Prostate gland (tissue), 2 donors: Measurements from ENCODE around the gene OSBPL2. TPM values are rescaled to one million over a fixed set of nuclear protein-coding genes. Genes with fewer than 3 reads are reported as not detected.

ENCODE experiments used
- DNase-seq: peaks from one replicate; pipeline ENCODE4 v3.0.0-alpha.2; 2019; ENCODE audit warnings: low spot score
- H3K27ac ChIP-seq, 2 donors: fragments of 200-600 bp; sonication (generic); 2 replicates each; pipeline ENCODE4 v1.5.1; 2017 to 2019
- H3K27me3 ChIP-seq: fragments of 200-600 bp; sonication (generic); replicated peaks from 2 replicates; pipeline ENCODE4 v1.5.1; 2019; ENCODE audit not compliant: insufficient read depth
- H3K36me3 ChIP-seq, 2 donors: fragments of 200-600 bp; sonication (generic); 1 replicate in 1 of 2; 2 replicates in 1 of 2; pipeline versions ENCODE4 v1.5.1 to v1.8.1; 2017 to 2019
- H3K4me1 ChIP-seq: fragments of 200-600 bp; sonication (generic); replicated peaks from 2 replicates; pipeline ENCODE4 v1.5.1; 2019
- H3K4me3 ChIP-seq, 2 donors: fragments of 200-600 bp; sonication (generic); 2 replicates each; pipeline ENCODE4 v1.5.1; 2017 to 2019
- H3K9me3 ChIP-seq: fragments of 200-600 bp; sonication (generic); 2 replicates; pipeline ENCODE4 v1.5.1; 2017
- CTCF ChIP-seq, 4 experiments: fragments of 200-600 bp in 2 of 4; fragments of 450-650 bp in 2 of 4; sonication (generic) in 2 of 4; IDR thresholded peaks; 1 replicate in 3 of 4; 2 replicates in 1 of 4; pipeline ENCODE4 v1.5.1; 2016 to 2019; ENCODE audit warnings: antibody characterized with exemption in 4 of 4, mild to moderate bottlenecking in 2 of 4, moderate library complexity in 2 of 4
- POLR2A ChIP-seq: fragments of 450-650 bp; IDR thresholded peaks from one replicate; pipeline ENCODE4 v1.6.1; 2016; ENCODE audit warnings: antibody characterized with exemption, mild to moderate bottlenecking
- POLR2AphosphoS5 ChIP-seq: sonication (generic); formaldehyde crosslinking; IDR thresholded peaks from one replicate; pipeline ENCODE4 v1.6.1; 2017; ENCODE audit warnings: antibody characterized with exemption
- WGBS: methylation state at CpG from one replicate; pipeline ENCODE4 v1.1.5; 2018; 5-methylcytosine and 5-hydroxymethylcytosine counted together
- intact Hi-C: fragments of 100-400 bp; cut with DNase I; formaldehyde crosslinking; loops from one replicate; pipeline ENCODE4 v1.14.2; 2022
- total RNA-seq, 2 donors: library from RNA; depleted of rRNA; stranded (reverse); fragments of >200 nt; gene quantifications; one replicate each; pipeline ENCODE4 v1.1.0, GENCODE V29; 2016

The OSBPL2 gene
- total RNA-seq, 2 donors from 2014 or later = 33.5 to 50.6 TPM

- peaks cover 0 to 7% of the 10 kb centered on the region in 2 donors for H3K36me3 ChIP-seq
- peak; percentile 40 for DNase-seq
- TF ChIP-seq POLR2AphosphoS5 (peak; percentile 41), POLR2A (no peak)
- WGBS = 56% methylated on average over 29 of the region's 29 CpGs
- intact Hi-C loops = no loop called here
- no peak overlapping the region for H3K27ac ChIP-seq
- peaks cover 9% of the 10 kb centered on the region for H3K4me1 ChIP-seq
- H3K4me3 ChIP-seq = no peak overlapping the region
- H3K9me3 ChIP-seq = no peaks in the 10 kb centered on the region
- no peaks in the 10 kb centered on the region for H3K27me3 ChIP-seq
Observed at GRCh38 chr20:62297449-62298227, 59.3 kb downstream of the OSBPL2 start.

- 92% methylated on average over 29 of the region's 33 CpGs for WGBS
- no peak for DNase-seq
- intact Hi-C loops = no loop called here
- no peak for TF ChIP-seq POLR2A
- no peak for TF ChIP-seq POLR2AphosphoS5
- TF ChIP-seq CTCF (IDR thresholded peaks at IDR 0.05) = no peak
- H3K4me3 ChIP-seq = no peak overlapping the region
- peaks cover 0 to 4% of the 10 kb centered on the region in 2 donors for H3K36me3 ChIP-seq
- no peaks in the 10 kb centered on the region for H3K27me3 ChIP-seq
- peaks cover 12% of the 10 kb centered on the region for H3K4me1 ChIP-seq
- no peaks in the 10 kb centered on the region for H3K9me3 ChIP-seq
- H3K27ac ChIP-seq = no peak overlapping the region
Observed at GRCh38 chr20:62298577-62299249, 60.4 kb downstream of the OSBPL2 start.

- Histone ChIP-seq H3K27me3 (no peaks in the 10 kb centered on the region), H3K4me1 (peaks cover 22% of the 10 kb centered on the region), H3K36me3 (no peaks in the 10 kb centered on the region), H3K27ac (no peak overlapping the region), H3K4me3 (no peak overlapping the region), H3K9me3 (no peaks in the 10 kb centered on the region)
- TF ChIP-seq CTCF (IDR thresholded peaks at IDR 0.05) (no peak), POLR2AphosphoS5 (no peak), POLR2A (no peak)
- DNase-seq = no peak
- intact Hi-C loops = loop anchor here (10.0 kb wide), 1 partner anchor 195 kb away; no protein-coding TSS in a partner anchor
- 81% methylated on average over 12 of the region's 12 CpGs for WGBS
Observed at GRCh38 chr20:62299666-62300236, 61.4 kb downstream of the OSBPL2 start.

- Histone ChIP-seq H3K27me3 (no peaks in the 10 kb centered on the region), H3K36me3 (no peaks in the 10 kb centered on the region), H3K9me3 (no peaks in the 10 kb centered on the region), H3K27ac (no peak overlapping the region), H3K4me1 (peaks cover 24% of the 10 kb centered on the region), H3K4me3 (no peak overlapping the region)
- DNase-seq = no peak
- 83% methylated on average over 11 of the region's 11 CpGs for WGBS
- TF ChIP-seq POLR2A (no peak), CTCF (IDR thresholded peaks at IDR 0.05) (no peak), POLR2AphosphoS5 (no peak)
- intact Hi-C loops = loop anchor here (10.0 kb wide), 1 partner anchor 194 kb away; no protein-coding TSS in a partner anchor
Observed at GRCh38 chr20:62300319-62300718, 62.0 kb downstream of the OSBPL2 start.

GRCh38 chr20:62301111-62301668, 62.9 kb downstream of the OSBPL2 start:
- intact Hi-C loops = loop anchor here (10.0 kb wide), 1 partner anchor 194 kb away; no protein-coding TSS in a partner anchor
- Histone ChIP-seq H3K27ac (no peak overlapping the region), H3K4me1 (peaks cover 24% of the 10 kb centered on the region), H3K36me3 (peaks cover 0 to 1% of the 10 kb centered on the region in 2 donors), H3K4me3 (no peak overlapping the region), H3K27me3 (no peaks in the 10 kb centered on the region), H3K9me3 (no peaks in the 10 kb centered on the region)
- no peak for DNase-seq
- TF ChIP-seq POLR2A (no peak), POLR2AphosphoS5 (no peak), CTCF (IDR thresholded peaks at IDR 0.05) (no peak)
- WGBS = 86% methylated on average over 11 of the region's 11 CpGs
